IPS-20b (cell line): ENCODE results near the gene CYTIP.
"Not testable (repeated sequence)": the region's sequence is repeated elsewhere in the genome, so short reads cannot be mapped to it uniquely, and the experiment has no call there.

ENCODE experiments used
- H3K27ac ChIP-seq: one replicate; pipeline ENCODE4 v1.5.1; 2013; ENCODE audit warnings: low read length
- H3K27me3 ChIP-seq: 2 replicates; pipeline ENCODE4 v1.6.1; 2013; ENCODE audit warnings: mild to moderate bottlenecking, low read length, inconsistent platforms; ENCODE audit not compliant: insufficient read depth
- H3K36me3 ChIP-seq: 2 replicates; pipeline ENCODE4 v1.6.1; 2013; ENCODE audit warnings: low read depth, mild to moderate bottlenecking, inconsistent platforms, low read length, moderate library complexity; ENCODE audit not compliant: insufficient read depth
- H3K4me1 ChIP-seq: 2 replicates; pipeline ENCODE4 v1.6.1; 2013; ENCODE audit warnings: mild to moderate bottlenecking, control low read depth, inconsistent platforms, low read length, moderate library complexity; ENCODE audit not compliant: insufficient read depth
- H3K4me3 ChIP-seq: 2 replicates; pipeline ENCODE4 v1.5.1; 2013; ENCODE audit warnings: mild to moderate bottlenecking, low read length, inconsistent platforms
- H3K9ac ChIP-seq: 2 replicates; pipeline ENCODE4 v1.6.1; 2013; ENCODE audit warnings: low read depth, mild to moderate bottlenecking, inconsistent platforms, low read length, moderate library complexity
- H3K9me3 ChIP-seq: 2 replicates; pipeline ENCODE4 v1.6.1; 2013; ENCODE audit warnings: mild to moderate bottlenecking, low read depth, low read length, inconsistent platforms; ENCODE audit not compliant: insufficient read depth

Gene CYTIP

DNA sequence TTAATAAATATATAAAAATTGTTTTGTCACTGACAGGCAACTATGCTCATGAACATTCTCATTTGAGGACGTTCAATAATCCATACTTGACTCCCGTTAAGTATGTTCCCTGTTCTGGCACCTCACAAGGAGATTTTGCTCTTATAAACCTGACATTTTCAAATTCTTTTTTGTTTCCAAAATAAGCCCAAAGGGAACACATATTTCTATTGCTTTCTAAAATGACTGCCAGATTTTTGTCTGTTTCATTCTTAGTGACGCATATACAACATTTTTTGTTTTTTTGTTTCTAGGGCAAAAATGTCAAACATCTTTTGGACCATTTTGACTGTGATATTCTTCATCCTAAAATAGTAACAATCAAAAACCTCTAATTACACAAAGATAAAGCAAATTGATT lies 50.5 kb downstream of the CYTIP start:
- Histone ChIP-seq H3K36me3 (no peaks in the 10 kb centered on the region), H3K9ac (no peak overlapping the region), H3K27me3 (no peaks in the 10 kb centered on the region), H3K4me1 (no peaks in the 10 kb centered on the region), H3K4me3 (no peak overlapping the region), H3K27ac (no peak overlapping the region), H3K9me3 (no peaks in the 10 kb centered on the region; the same call in 1 of the 2 replicates)

DNA sequence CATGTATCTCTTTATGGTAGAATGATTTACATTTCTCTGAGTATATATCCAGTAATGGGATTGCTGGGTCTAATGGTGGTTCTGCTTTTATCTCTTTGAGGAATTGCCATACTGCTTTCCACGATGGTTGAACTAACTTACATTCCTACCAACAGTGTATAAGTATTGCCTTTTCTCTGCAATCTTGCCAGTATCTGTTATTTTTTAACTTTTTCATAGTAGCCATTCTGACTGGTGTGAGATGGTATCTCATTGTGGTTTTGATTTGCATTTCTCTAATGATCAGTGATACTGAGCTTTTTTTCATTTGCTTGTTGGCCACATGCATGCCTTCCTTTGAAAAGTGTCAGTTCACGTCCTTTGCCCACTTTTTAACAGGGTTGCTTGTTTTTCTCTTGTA lies 55.1 kb downstream of the CYTIP start:
- no peaks in the 10 kb centered on the region for H3K4me1 ChIP-seq
- no peaks in the 10 kb centered on the region for H3K36me3 ChIP-seq
- H3K9me3 ChIP-seq: no peaks in the 10 kb centered on the region; the same call in 1 of the 2 replicates
- no peak overlapping the region for H3K4me3 ChIP-seq
- H3K27me3 ChIP-seq: no peaks in the 10 kb centered on the region
- no peak overlapping the region for H3K27ac ChIP-seq
- no peak overlapping the region for H3K9ac ChIP-seq

GRCh38 chr2:157386747-157387146 lies 57.1 kb downstream of the CYTIP start:
- H3K27ac ChIP-seq: no peak overlapping the region
- no peak overlapping the region for H3K4me3 ChIP-seq
- no peak overlapping the region for H3K9ac ChIP-seq
- H3K4me1 ChIP-seq: no peaks in the 10 kb centered on the region
- H3K9me3 ChIP-seq: no peaks in the 10 kb centered on the region; the same call in 1 of the 2 replicates
- H3K27me3 ChIP-seq: no peaks in the 10 kb centered on the region
- H3K36me3 ChIP-seq: no peaks in the 10 kb centered on the region

DNA sequence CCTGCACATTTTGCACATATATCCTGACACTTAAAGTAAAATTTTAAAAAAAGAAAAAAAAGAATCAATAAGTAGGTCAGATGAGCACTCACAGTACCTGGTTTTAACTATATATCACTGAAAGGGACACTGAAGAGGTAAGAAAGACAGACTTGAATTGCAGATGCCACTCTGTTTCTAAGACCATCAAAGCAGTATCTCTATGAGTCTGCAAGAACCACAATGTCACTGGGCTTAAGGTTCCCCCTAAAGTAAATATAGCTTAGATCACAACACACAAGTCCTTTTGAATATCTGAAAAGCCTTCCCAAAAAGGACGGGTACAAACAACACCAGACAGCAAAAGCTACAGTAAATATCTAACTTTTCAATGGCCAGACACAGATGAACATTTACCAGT lies 57.6 kb downstream of the CYTIP start:
- Histone ChIP-seq H3K9ac (no peak overlapping the region), H3K36me3 (no peaks in the 10 kb centered on the region), H3K27me3 (no peaks in the 10 kb centered on the region), H3K4me1 (no peaks in the 10 kb centered on the region), H3K27ac (no peak overlapping the region), H3K4me3 (no peak overlapping the region), H3K9me3 (no peaks in the 10 kb centered on the region; the same call in 1 of the 2 replicates)

DNA sequence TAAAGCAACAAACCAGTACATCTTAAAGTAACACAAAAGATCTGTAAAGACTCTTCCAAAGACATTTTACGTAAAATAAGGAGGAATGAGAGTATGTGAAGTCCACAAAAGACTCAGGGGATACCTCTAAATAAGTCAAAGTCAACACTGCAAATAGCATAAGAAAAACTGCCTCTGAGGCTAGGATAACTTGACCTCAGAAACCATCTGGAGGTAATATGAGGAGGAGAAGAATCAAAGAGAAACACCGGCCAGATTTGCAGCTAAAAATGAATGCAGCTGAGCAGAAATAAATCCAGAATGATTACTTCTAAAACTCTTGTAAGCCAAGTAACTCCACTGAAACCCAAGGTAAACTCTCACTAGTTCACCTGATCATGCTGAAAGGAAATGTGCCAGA lies 66.0 kb downstream of the CYTIP start:
- Histone ChIP-seq H3K27me3 (no peaks in the 10 kb centered on the region), H3K4me3 (no peak overlapping the region), H3K36me3 (no peaks in the 10 kb centered on the region), H3K9ac (no peak overlapping the region), H3K4me1 (no peaks in the 10 kb centered on the region), H3K27ac (no peak overlapping the region), H3K9me3 (peaks cover 18% of the 10 kb centered on the region)

- H3K4me3 ChIP-seq: no peak overlapping the region
- H3K4me1 ChIP-seq: no peaks in the 10 kb centered on the region
- H3K27ac ChIP-seq: no peak overlapping the region
- no peaks in the 10 kb centered on the region for H3K36me3 ChIP-seq
- H3K27me3 ChIP-seq: no peaks in the 10 kb centered on the region
- no peak overlapping the region for H3K9ac ChIP-seq
- peaks cover 18% of the 10 kb centered on the region for H3K9me3 ChIP-seq
These were observed 67.8 kb downstream of the CYTIP start for GRCh38 chr2:157376041-157376440.

- Histone ChIP-seq H3K27ac (no peak overlapping the region), H3K36me3 (no peaks in the 10 kb centered on the region), H3K4me1 (no peaks in the 10 kb centered on the region), H3K4me3 (no peak overlapping the region), H3K27me3 (no peaks in the 10 kb centered on the region), H3K9me3 (peaks cover 18% of the 10 kb centered on the region), H3K9ac (no peak overlapping the region)
These were observed 68.5 kb downstream of the CYTIP start for GRCh38 chr2:157375384-157375783.

- H3K4me3 ChIP-seq, H3K9ac ChIP-seq: not testable (repeated sequence)
These were observed 75.4 kb downstream of the CYTIP start for GRCh38 chr2:157368508-157368907.

GRCh38 chr2:157367704-157368103 lies 76.2 kb downstream of the CYTIP start:
- Histone ChIP-seq H3K36me3 (no peaks in the 10 kb centered on the region), H3K27ac (no peak overlapping the region), H3K9ac (no peak overlapping the region), H3K4me3 (no peak overlapping the region), H3K27me3 (no peaks in the 10 kb centered on the region), H3K9me3 (0 out of 2 replicates have a peak, but pooled peaks cover 2% of the 10 kb centered on the region), H3K4me1 (no peaks in the 10 kb centered on the region)

More at GRCh38 chr2:157368508-157368907, 75.4 kb downstream of the CYTIP start:
- H3K36me3 ChIP-seq, H3K4me1 ChIP-seq, H3K27me3 ChIP-seq, H3K27ac ChIP-seq, H3K9me3 ChIP-seq: not testable (repeated sequence)
